GM15510 (cell line): Measurements from ENCODE around the gene AFG1L.

Experiments used
- POLR2A ChIP-seq: IDR thresholded peaks from 3 replicates; pipeline ENCODE4 v1.6.1; 2011; ENCODE audit warnings: borderline replicate concordance; ENCODE audit not compliant: insufficient read length; ENCODE audit errors: extremely low read depth

Gene AFG1L

GRCh38 chr6:108361312-108361932 is 66.6 kb downstream of the AFG1L start:
- TF ChIP-seq POLR2A: no peak

- no peak for TF ChIP-seq POLR2A
Measured at GRCh38 chr6:108362455-108362854, 67.6 kb downstream of the AFG1L start.

GRCh38 chr6:108363113-108363512 is 68.3 kb downstream of the AFG1L start:
- TF ChIP-seq POLR2A: no peak

GRCh38 chr6:108363889-108364313 is 69.0 kb downstream of the AFG1L start:
- no peak for TF ChIP-seq POLR2A

DNA sequence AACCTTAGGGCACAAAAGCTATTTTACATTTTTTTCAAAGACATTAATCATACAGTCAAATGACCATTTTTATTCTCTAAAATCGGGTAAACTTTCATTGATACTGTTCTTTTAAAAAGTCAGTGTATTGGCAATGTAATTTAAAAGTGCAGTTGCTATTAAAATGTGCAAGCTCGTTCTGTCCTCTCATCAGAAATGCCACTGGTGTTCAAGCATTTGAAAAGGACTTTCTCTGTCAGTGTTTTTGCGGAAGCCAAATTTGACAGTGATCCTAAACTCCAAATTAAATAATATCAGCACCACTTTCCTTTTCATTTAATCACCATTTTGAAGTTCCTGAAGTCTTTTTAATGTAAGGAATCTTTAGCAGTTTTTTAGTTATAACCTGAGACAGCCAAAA is 69.6 kb downstream of the AFG1L start:
- no peak for TF ChIP-seq POLR2A

DNA sequence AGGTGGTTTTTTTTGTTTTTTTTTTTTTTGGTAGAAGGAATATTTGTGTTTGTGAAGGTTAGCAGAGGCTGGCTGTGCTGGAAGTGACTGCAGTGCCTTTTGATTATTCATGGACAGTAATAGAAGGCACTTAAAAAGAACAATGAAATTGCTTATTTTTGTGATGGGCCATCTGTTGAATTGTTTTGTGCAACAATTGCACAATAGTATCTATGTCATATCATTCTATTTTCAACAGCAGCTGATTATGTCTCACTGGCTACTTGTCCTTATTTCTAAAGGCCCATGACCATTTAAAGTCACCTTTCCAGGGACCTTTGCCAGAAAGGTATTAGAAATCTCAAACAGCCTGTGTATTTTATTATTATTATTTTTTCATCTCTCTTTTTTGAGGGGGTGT is 70.6 kb downstream of the AFG1L start:
- TF ChIP-seq POLR2A: no peak

DNA sequence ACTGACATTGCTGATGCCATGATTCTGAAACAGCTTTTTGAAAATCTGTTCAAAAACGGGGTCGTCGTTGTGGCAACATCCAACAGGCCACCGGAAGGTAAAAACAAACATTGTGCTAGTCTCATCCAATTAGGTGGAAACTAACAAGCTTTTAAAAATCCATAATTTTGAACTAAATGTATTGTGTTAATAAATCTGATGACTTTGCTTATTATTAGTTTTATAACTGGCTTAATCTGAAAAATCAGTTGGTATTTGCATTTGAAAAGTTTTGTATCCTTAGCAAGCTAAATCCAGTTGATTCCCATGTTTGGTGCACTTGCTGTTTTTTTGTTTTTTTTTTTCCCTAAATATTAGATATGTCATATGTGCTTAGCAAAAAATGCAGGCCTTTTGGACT is 71.4 kb downstream of the AFG1L start:
- no peak for TF ChIP-seq POLR2A

GRCh38 chr6:108368431-108369030 is 73.7 kb downstream of the AFG1L start:
- no peak for TF ChIP-seq POLR2A

- no peak for TF ChIP-seq POLR2A
Measured at GRCh38 chr6:108380876-108381275, 86.0 kb downstream of the AFG1L start.

GRCh38 chr6:108383981-108384380 is 89.1 kb downstream of the AFG1L start:
- TF ChIP-seq POLR2A: no peak

DNA sequence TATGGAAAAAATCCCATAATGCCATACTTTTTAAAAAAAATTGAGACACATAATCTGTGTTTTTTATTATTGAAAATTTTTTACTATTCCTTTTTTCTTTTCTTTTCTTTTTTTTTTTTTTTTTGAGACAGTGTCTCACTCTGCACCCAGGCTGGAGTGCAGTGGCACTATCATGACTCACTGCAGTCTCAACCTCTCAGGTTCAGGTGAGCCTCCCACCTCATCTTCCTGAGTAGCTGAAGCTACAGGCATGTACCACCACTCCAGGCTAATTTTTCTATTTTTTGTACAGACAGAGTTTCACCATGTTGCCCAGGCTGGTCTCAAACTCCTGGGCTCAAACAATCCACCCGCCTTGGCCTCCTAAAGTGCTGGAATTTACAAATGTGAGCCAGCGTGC is 100.4 kb downstream of the AFG1L start:
- TF ChIP-seq POLR2A: no peak

GRCh38 chr6:108403236-108403635 is 108.4 kb downstream of the AFG1L start:
- TF ChIP-seq POLR2A: no peak

- TF ChIP-seq POLR2A: no peak
Measured at GRCh38 chr6:108406943-108407342, 112.1 kb downstream of the AFG1L start.

DNA sequence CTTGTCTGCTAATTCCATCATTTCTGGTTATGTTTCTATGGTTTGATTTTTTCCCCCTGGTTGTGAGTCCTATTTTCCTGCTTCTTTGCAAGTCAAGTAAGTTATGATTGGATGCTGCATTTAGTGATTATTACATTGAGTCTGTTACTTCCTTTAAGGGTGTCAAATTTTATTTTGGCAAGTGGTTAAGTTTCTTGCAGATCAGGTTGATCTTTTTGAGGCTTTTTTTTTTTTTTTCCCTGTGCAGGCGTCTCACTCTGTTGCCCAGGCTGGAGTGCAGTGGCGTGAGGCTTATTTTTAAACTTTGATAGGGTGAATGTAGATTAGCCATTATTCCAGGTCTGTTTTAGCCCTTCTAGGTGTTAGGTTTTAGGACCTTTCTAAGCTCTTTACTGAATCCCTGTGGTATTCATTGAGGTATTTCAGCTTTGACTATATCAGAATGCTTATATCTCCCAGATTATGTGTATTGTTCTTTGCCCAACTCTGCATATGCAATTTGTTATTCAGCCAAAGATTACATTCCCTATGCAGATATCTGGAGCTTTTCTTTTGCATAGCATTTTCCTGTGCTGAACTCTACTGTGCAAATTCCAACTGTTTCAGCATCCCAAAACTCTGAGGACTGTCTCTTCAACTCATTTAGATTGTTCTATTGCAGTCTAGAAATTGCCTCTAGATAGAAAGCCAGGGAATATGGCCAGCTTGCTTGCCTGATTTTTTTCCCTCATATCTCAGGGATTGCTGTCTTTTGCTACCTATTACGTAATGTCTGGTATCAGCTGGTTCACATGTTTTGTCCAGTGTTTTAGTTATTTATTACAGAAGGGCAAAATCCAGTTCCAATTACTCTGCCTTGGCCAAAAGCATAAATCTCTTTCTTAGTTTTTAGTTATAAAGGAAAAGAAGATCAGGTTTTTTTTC is 113.3 kb downstream of the AFG1L start:
- no peak for TF ChIP-seq POLR2A

DNA sequence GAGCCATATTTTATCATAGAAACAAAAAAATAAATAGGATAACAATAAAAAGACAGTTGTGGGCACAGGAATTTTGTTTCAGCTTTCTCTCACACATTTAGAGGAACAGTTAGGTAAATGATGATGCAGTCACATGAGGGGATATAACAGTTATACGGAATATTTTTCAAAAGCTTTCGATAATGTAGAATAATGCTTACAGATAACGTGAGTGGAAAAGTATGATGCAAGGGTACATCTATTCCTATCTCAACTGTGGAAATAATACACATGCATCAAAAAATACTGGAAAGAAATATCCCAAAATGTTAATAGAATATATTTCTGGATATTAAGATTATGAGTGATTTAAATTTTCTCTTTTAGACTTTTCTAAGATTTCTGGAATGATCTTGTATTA is 114.0 kb downstream of the AFG1L start:
- no peak for TF ChIP-seq POLR2A

DNA sequence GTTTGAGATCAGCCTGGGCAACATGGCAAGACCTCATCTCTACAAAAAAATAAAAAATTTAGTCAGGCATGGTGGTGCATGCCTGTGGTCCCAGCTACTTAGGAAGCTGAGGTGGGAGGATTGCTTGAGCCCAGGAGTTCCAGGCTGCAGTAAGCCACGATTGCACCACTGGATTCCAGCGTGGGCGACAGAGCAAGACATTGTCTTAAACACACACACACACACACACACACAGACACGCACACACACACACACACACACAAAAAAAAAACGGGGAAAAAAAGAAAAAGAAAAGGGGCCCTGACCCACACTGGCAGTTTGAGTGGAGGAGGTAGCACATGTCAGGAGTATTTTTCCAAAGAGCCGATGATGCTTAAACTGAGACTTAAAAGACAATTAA is 122.2 kb downstream of the AFG1L start:
- TF ChIP-seq POLR2A: no peak

DNA sequence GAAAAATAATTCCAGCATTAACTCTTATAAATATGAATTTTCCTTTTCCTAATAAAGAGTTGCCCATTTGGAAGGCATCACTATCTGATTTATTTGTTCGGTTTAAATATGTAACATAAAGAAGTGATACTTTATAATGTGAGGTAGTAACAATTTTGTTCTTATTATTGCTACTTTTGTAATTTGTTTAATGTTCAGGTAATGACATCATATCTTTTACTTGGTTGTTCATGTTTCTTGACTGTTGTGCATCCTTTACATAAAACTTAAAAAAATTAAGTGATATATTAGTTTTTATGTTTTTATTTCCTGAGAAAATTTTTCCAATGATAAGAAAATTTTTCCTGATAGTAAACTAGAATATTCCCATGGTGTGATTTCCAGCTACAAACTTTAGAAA is 124.6 kb downstream of the AFG1L start:
- TF ChIP-seq POLR2A: no peak
